BJ (cell line): ENCODE measurements around the gene TMEM209. TPM values are rescaled to one million over a fixed set of nuclear protein-coding genes. Genes with fewer than 3 reads are reported as not detected.

Source experiments
- CTCF ChIA-PET: fragments of 350-600 bp; formaldehyde crosslinking; extraction: SDS; loops from one replicate; lab custom pipeline; 2021; ENCODE audit warnings: antibody characterized with exemption, inconsistent platforms; lab: Yijun Ruan, JAX
- POLR2A ChIA-PET: fragments of 300-600 bp; sonication (Branson Sonifier 250); formaldehyde crosslinking; extraction: SDS; loops from one replicate; lab custom pipeline; 2021; ENCODE audit warnings: antibody characterized with exemption; lab: Charles Lee
- DNase-seq: peaks from one replicate; pipeline ENCODE4 v3.0.0-alpha.2; 2011; ENCODE audit warnings: low read depth
- H3K27me3 ChIP-seq: 2 replicates; pipeline ENCODE4 v1.6.0; 2011; ENCODE audit warnings: low read length; ENCODE audit not compliant: control insufficient read depth, insufficient read depth
- H3K36me3 ChIP-seq: 2 replicates; pipeline ENCODE4 v1.5.1; 2011; ENCODE audit warnings: low read length; ENCODE audit not compliant: control insufficient read depth, insufficient read depth
- H3K4me3 ChIP-seq: 2 replicates; pipeline ENCODE4 v1.5.1; 2011; ENCODE audit warnings: low read depth, mild to moderate bottlenecking, control low read depth, low read length
- CTCF ChIP-seq: IDR thresholded peaks from 2 replicates; pipeline ENCODE4 v1.5.1; 2011; ENCODE audit warnings: low read depth, mild to moderate bottlenecking, control low read depth, inconsistent platforms, low read length, moderate library complexity; ENCODE audit not compliant: insufficient read depth
- polyA plus RNA-seq: library from polyadenylated mRNA; depleted of rRNA; stranded (reverse); fragments of >200 nt; gene quantifications from 2 replicates; pipeline ENCODE4 v1.2.3, GENCODE V29; 2011; rRNA removed

TMEM209 gene
- polyA plus RNA-seq, 1 experiment, result 15.5 TPM

- TF ChIP-seq CTCF, result no peak
- CTCF ChIA-PET, result interaction anchor here (0.6 to 1.9 kb wide), 2 partner anchors 14 to 576 kb away, joined by 3 to 4 read pairs; no protein-coding TSS in a partner anchor
- Histone ChIP-seq H3K4me3 (no peak overlapping the region), H3K36me3 (peaks cover 6% of the 10 kb centered on the region), H3K27me3 (no peaks in the 10 kb centered on the region)
- POLR2A ChIA-PET, result no interaction called here
- no peak for DNase-seq
Measured at GRCh38 chr7:130118294-130118693, 86.9 kb downstream of the TMEM209 start.

- H3K4me3 ChIP-seq, result no peak overlapping the region
- ChIA-PET POLR2A (no interaction called here), CTCF (interaction anchor here (0.8 to 2.1 kb wide), 4 partner anchors 10 to 57 kb away, joined by 3 to 5 read pairs (median 4); no protein-coding TSS in a partner anchor)
- no peak for TF ChIP-seq CTCF
- no peaks in the 10 kb centered on the region for H3K27me3 ChIP-seq
- peaks cover 2% of the 10 kb centered on the region; the same call in 1 of the 2 replicates for H3K36me3 ChIP-seq
- no peak for DNase-seq
Measured at GRCh38 chr7:130114776-130115175, 90.4 kb downstream of the TMEM209 start.

Other genes starting within 250 kb of the TMEM209 start
- gene ZC3HC1, start 154.0 kb downstream of the TMEM209 start, polyA plus RNA-seq, result 23.2 and 24.8 TPM in 2 replicates
- 15.9 and 23.4 TPM in 2 replicates for gene KLHDC10, start 134.9 kb downstream of the TMEM209 start, polyA plus RNA-seq
- gene SSMEM1, start 2.5 kb upstream of the TMEM209 start, polyA plus RNA-seq, result 0.06 TPM in 1 of 2 replicates, not detected in the other
- gene CPA2, start 61.5 kb upstream of the TMEM209 start, polyA plus RNA-seq, result not detected in 2 replicates
- 52.5 and 54.9 TPM in 2 replicates for gene CPA4, start 87.8 kb upstream of the TMEM209 start, polyA plus RNA-seq
- gene CPA5, start 139.4 kb upstream of the TMEM209 start, polyA plus RNA-seq, result 0.06 and 0.15 TPM in 2 replicates
- gene CPA1, start 175.1 kb upstream of the TMEM209 start, polyA plus RNA-seq, result 0.10 TPM in 1 of 2 replicates, not detected in the other
- gene CEP41, start 235.6 kb upstream of the TMEM209 start, polyA plus RNA-seq, result 24.2 and 24.5 TPM in 2 replicates